Caco-2 (cell line): ENCODE data around the gene RNF10. TPM values are rescaled to one million over a fixed set of nuclear protein-coding genes. Genes with fewer than 3 reads are reported as not detected.

Experiments
- BruUV-seq: library from RNA; stranded (reverse); fragments of 400-500 nt; replicated peaks from 2 replicates; lab custom pipeline; 2021; lab: Mats Ljungman, UMichigan
- CTCF ChIA-PET: fragments of 300-600 bp; sonication (Branson Sonifier 250); formaldehyde crosslinking; loops from one replicate; lab custom pipeline; 2022; ENCODE audit warnings: antibody characterized with exemption; lab: Charles Lee
- POLR2A ChIA-PET: fragments of 300-600 bp; sonication (Branson Sonifier 250); formaldehyde crosslinking; loops from one replicate; lab custom pipeline; 2022; ENCODE audit warnings: antibody characterized with exemption; lab: Charles Lee
- DNase-seq, 2 experiments: peaks; one replicate each; pipeline versions ENCODE4 v3.0.0 to v3.0.0-alpha.2; 2020 to 2022
- H3K27me3 ChIP-seq: replicated peaks from 2 replicates; pipeline ENCODE4 v1.6.0; 2011; ENCODE audit warnings: low read length; ENCODE audit not compliant: control insufficient read depth, insufficient read depth
- H3K36me3 ChIP-seq: 2 replicates; pipeline ENCODE4 v1.5.1; 2011; ENCODE audit warnings: low read length; ENCODE audit not compliant: control insufficient read depth, insufficient read depth
- H3K4me1 ChIP-seq: fragments of 250-450 bp; sonication (Bioruptor Pico); 2 replicates; pipeline ENCODE4 v1.5.1; 2020; ENCODE audit warnings: mild to moderate bottlenecking
- H3K4me3 ChIP-seq: 2 replicates; pipeline ENCODE4 v1.5.1; 2011; ENCODE audit warnings: low read depth, mild to moderate bottlenecking, control low read depth, low read length
- H3K9me3 ChIP-seq: fragments of 250-450 bp; sonication (Bioruptor Pico); 2 replicates; pipeline ENCODE4 v1.5.1; 2020; ENCODE audit warnings: mild to moderate bottlenecking, moderate library complexity
- H3K27ac Mint-ChIP-seq: one replicate; pipeline ENCODE4 v1.8.0; 2022; ENCODE audit warnings: mixed read lengths; ENCODE audit not compliant: unreplicated experiment
- H3K27me3 Mint-ChIP-seq: one replicate; pipeline ENCODE4 v1.8.0; 2022; ENCODE audit warnings: mixed read lengths; ENCODE audit not compliant: insufficient read depth, unreplicated experiment
- H3K36me3 Mint-ChIP-seq: one replicate; pipeline ENCODE4 v1.8.0; 2022; ENCODE audit warnings: mild to moderate bottlenecking, mixed read lengths; ENCODE audit not compliant: insufficient read depth, unreplicated experiment
- H3K4me1 Mint-ChIP-seq: one replicate; pipeline ENCODE4 v1.8.0; 2022; ENCODE audit warnings: low read depth, mixed read lengths; ENCODE audit not compliant: unreplicated experiment
- H3K4me3 Mint-ChIP-seq: one replicate; pipeline ENCODE4 v1.8.0; 2022; ENCODE audit warnings: mild to moderate bottlenecking, moderate library complexity, mixed read lengths; ENCODE audit not compliant: unreplicated experiment
- H3K9me3 Mint-ChIP-seq: one replicate; pipeline ENCODE4 v1.8.0; 2022; ENCODE audit warnings: mixed read lengths; ENCODE audit not compliant: unreplicated experiment
- CTCF ChIP-seq, 2 experiments: fragments of 200-600 bp in 1 of 2; IDR thresholded peaks; 1 replicate in 1 of 2; 2 replicates in 1 of 2; pipeline versions ENCODE4 v1.5.1 to v1.8.0; 2011 to 2022; ENCODE audit warnings: antibody characterized with exemption in 1 of 2, control low read depth in 1 of 2, inconsistent platforms in 1 of 2, low read depth in 1 of 2, low read length in 1 of 2, mild to moderate bottlenecking in 1 of 2, moderate library complexity in 1 of 2; ENCODE audit not compliant: insufficient read depth in 1 of 2, severe bottlenecking in 1 of 2, unreplicated experiment in 1 of 2
- intact Hi-C: fragments of 100-400 bp; cut with micrococcal nuclease; formaldehyde crosslinking; loops from one replicate; pipeline ENCODE4 v1.10.0; 2022; ENCODE audit not compliant: unreplicated experiment
- total RNA-seq: library from RNA; stranded (reverse); gene quantifications from 2 replicates; pipeline ENCODE4 v1.2.3, GENCODE V29; 2022

Gene RNF10
- total RNA-seq, 1 experiment from 2014 or later: 133 TPM

- H3K4me1 Mint-ChIP-seq: no peaks in the 10 kb centered on the region
- intact Hi-C loops: no loop called here
- no peaks in the 10 kb centered on the region for H3K27me3 ChIP-seq
- no peaks in the 10 kb centered on the region for H3K9me3 ChIP-seq
- no peak overlapping the region for H3K4me3 Mint-ChIP-seq
- no peaks in the 10 kb centered on the region for H3K4me1 ChIP-seq
- H3K27me3 Mint-ChIP-seq: peaks cover 14% of the 10 kb centered on the region
- no peak for TF ChIP-seq CTCF (IDR thresholded peaks at IDR 0.05; ENCODE audit: insufficient read depth in 1 of 2, low read depth in 1 of 2, low read length in 1 of 2, severe bottlenecking in 1 of 2, unreplicated experiment in 1 of 2)
- BruUV-seq: no TSS peak
- no peaks in the 10 kb centered on the region for H3K9me3 Mint-ChIP-seq
- H3K36me3 Mint-ChIP-seq: peaks cover 6% of the 10 kb centered on the region
- POLR2A ChIA-PET: no interaction called here
- CTCF ChIA-PET: interaction anchor here (1.0 kb wide), 1 partner anchor 15 kb away, joined by 4 read pairs; no protein-coding TSS in a partner anchor
- H3K4me3 ChIP-seq: no peak overlapping the region
- no peak overlapping the region for H3K27ac Mint-ChIP-seq
- H3K36me3 ChIP-seq: no peaks in the 10 kb centered on the region
- no peak for DNase-seq
Observed at GRCh38 chr12:120618954-120619615, 84.9 kb downstream of the RNF10 start.

GRCh38 chr12:120620624-120621023, 86.5 kb downstream of the RNF10 start:
- no peak for TF ChIP-seq CTCF (IDR thresholded peaks at IDR 0.05; ENCODE audit: insufficient read depth in 1 of 2, low read depth in 1 of 2, low read length in 1 of 2, severe bottlenecking in 1 of 2, unreplicated experiment in 1 of 2)
- no peaks in the 10 kb centered on the region for H3K9me3 Mint-ChIP-seq
- no peak for DNase-seq
- no peaks in the 10 kb centered on the region for H3K4me1 ChIP-seq
- BruUV-seq: no TSS peak
- no peaks in the 10 kb centered on the region for H3K27me3 ChIP-seq
- H3K4me3 ChIP-seq: no peak overlapping the region
- H3K4me3 Mint-ChIP-seq: no peak overlapping the region
- peaks cover 14% of the 10 kb centered on the region for H3K27me3 Mint-ChIP-seq
- no peaks in the 10 kb centered on the region for H3K9me3 ChIP-seq
- H3K4me1 Mint-ChIP-seq: no peaks in the 10 kb centered on the region
- intact Hi-C loops: no loop called here
- CTCF ChIA-PET: no interaction called here
- no peaks in the 10 kb centered on the region for H3K36me3 ChIP-seq
- H3K27ac Mint-ChIP-seq: no peak overlapping the region
- H3K36me3 Mint-ChIP-seq: peaks cover 6% of the 10 kb centered on the region
- POLR2A ChIA-PET: no interaction called here

GRCh38 chr12:120625557-120626419, 91.6 kb downstream of the RNF10 start:
- no peaks in the 10 kb centered on the region for H3K4me1 Mint-ChIP-seq
- no peaks in the 10 kb centered on the region for H3K9me3 Mint-ChIP-seq
- H3K9me3 ChIP-seq: no peaks in the 10 kb centered on the region
- no peak overlapping the region for H3K27ac Mint-ChIP-seq
- no TSS peak for BruUV-seq
- H3K4me3 ChIP-seq: no peak overlapping the region
- intact Hi-C loops: no loop called here
- H3K27me3 Mint-ChIP-seq: peaks cover 2% of the 10 kb centered on the region
- peak in 1 of 2 experiments; percentile 22 for TF ChIP-seq CTCF (IDR thresholded peaks at IDR 0.05; ENCODE audit: insufficient read depth in 1 of 2, low read depth in 1 of 2, low read length in 1 of 2, severe bottlenecking in 1 of 2, unreplicated experiment in 1 of 2)
- DNase-seq: no peak
- H3K27me3 ChIP-seq: no peaks in the 10 kb centered on the region
- H3K36me3 ChIP-seq: no peaks in the 10 kb centered on the region
- H3K36me3 Mint-ChIP-seq: peaks cover 6% of the 10 kb centered on the region
- CTCF ChIA-PET: interaction anchor here (0.6 to 1.2 kb wide), 3 partner anchors 23 to 217 kb away, joined by 3 to 5 read pairs (median 4); partner anchors contain the start of gene DYNLL1
- no peaks in the 10 kb centered on the region for H3K4me1 ChIP-seq
- POLR2A ChIA-PET: interaction anchor here (0.6 kb wide), 1 partner anchor 30 kb away, joined by 8 read pairs; no protein-coding TSS in a partner anchor
- H3K4me3 Mint-ChIP-seq: no peak overlapping the region
